Heart left ventricle (tissue), 16 donors: ENCODE data around the gene SENP8. TPM values are rescaled to one million over a fixed set of nuclear protein-coding genes. Genes with fewer than 3 reads are reported as not detected.
"Not testable (repeated sequence)": the region's sequence is repeated elsewhere in the genome, so short reads cannot be mapped to it uniquely, and the experiment has no call there.

Experiments used
- ATAC-seq, 4 donors: fragments of 200-7000 bp; cut with Tn5 transposase; one replicate each; pipeline ENCODE4 v1.9.1; 2020 to 2022; ENCODE audit warnings: moderate library complexity in 4 of 4, mild to moderate bottlenecking in 3 of 4, moderate number of reproducible peaks in 1 of 4
- DNase-seq, 5 donors: peaks; one replicate each; pipeline ENCODE4 v3.0.0-alpha.2; 2020
- H3K27ac ChIP-seq, 12 donors: fragments of 200-600 bp; sonication (generic) in 4 of 12; one replicate each; pipeline versions ENCODE4 v1.5.0 to v1.8.0; 2016 to 2022; ENCODE audit warnings: mild to moderate bottlenecking in 2 of 12
- H3K27me3 ChIP-seq, 9 donors: fragments of 200-600 bp; sonication (generic) in 2 of 9; one replicate each; pipeline versions ENCODE4 v1.5.1 to v1.8.0; 2016 to 2022; ENCODE audit warnings: mild to moderate bottlenecking in 3 of 9
- H3K36me3 ChIP-seq, 9 donors: fragments of 200-600 bp; sonication (generic) in 2 of 9; one replicate each; pipeline versions ENCODE4 v1.5.0 to v1.8.0; 2018 to 2022; ENCODE audit warnings: mild to moderate bottlenecking in 2 of 9
- H3K4me1 ChIP-seq, 12 donors: fragments of 200-600 bp; sonication (generic) in 4 of 12; one replicate each; pipeline versions ENCODE4 v1.5.0 to v1.8.0; 2016 to 2022; ENCODE audit warnings: mild to moderate bottlenecking in 3 of 12
- H3K4me3 ChIP-seq, 12 donors: fragments of 200-600 bp; sonication (generic) in 4 of 12; one replicate each; pipeline versions ENCODE4 v1.5.0 to v1.8.0; 2017 to 2022; ENCODE audit warnings: mild to moderate bottlenecking in 9 of 12, moderate library complexity in 4 of 12
- H3K9me3 ChIP-seq, 12 donors: fragments of 200-600 bp; sonication (generic) in 4 of 12; one replicate each; pipeline versions ENCODE4 v1.5.0 to v1.8.0; 2016 to 2022; ENCODE audit warnings: mild to moderate bottlenecking in 1 of 12
- CTCF ChIP-seq, 12 donors: fragments of 200-600 bp; sonication (generic) in 4 of 12; IDR thresholded peaks; one replicate each; pipeline versions ENCODE4 v1.5.0 to v1.8.0; 2018 to 2022; ENCODE audit warnings: antibody characterized with exemption in 12 of 12, mild to moderate bottlenecking in 5 of 12
- POLR2A ChIP-seq, 2 donors: fragments of 450-650 bp; IDR thresholded peaks; one replicate each; pipeline ENCODE4 v1.6.1; 2017; ENCODE audit warnings: antibody characterized with exemption in 2 of 2, mild to moderate bottlenecking in 2 of 2, moderate library complexity in 2 of 2
- WGBS, 4 donors: extraction: QIAGEN DNeasy Blood & Tissue Kit in 2 of 4; methylation state at CpG; one replicate each; pipeline versions ENCODE4 v1.1.5 to v1.1.7; 2013 to 2018; 5-methylcytosine and 5-hydroxymethylcytosine counted together
- intact Hi-C, 10 donors: fragments of 100-400 bp; cut with DNase I; formaldehyde crosslinking; loops; one replicate each; pipeline versions ENCODE4 v1.11.1 to v1.14.2; 2022
- polyA plus RNA-seq, 2 donors: library from polyadenylated mRNA; stranded (reverse); fragments of 200-250 nt; gene quantifications; one replicate each; pipeline ENCODE4 v1.2.3, GENCODE V29; 2013
- total RNA-seq, 9 donors: library from RNA; depleted of rRNA in 2 of 9; stranded (reverse); fragments of >200 nt in 2 of 9; fragmentation: NEBNext Ultra II Directional in 3 of 9; extraction: Animal tissue kit (Norgen Biotek cat#: 25700) in 3 of 9; gene quantifications; one replicate each; pipeline versions ENCODE4 v1.1.0 to v1.2.4, GENCODE V29; 2016 to 2023
- donor health status: ischemic (EF 13 %, LVEDD 7.1; RV severe dilation, severe dysfunction).
- donor health status: healthy with polysubstance abuse.
- donor health status: DM: no; HTN: yes; CAD: no.
- donor health status: DM: no; HTN: no; CAD: no.
- donor health status: ischemic (EF 25% LVEDD 6.9; RV normal size, moderate dysfunction).
- donor health status: ischemic (EF 25% LVEDD 5.7; RV mildly dilated, moderate dysfunction).
- donor health status: healthy.
- donor health status: DM: yes; HTN: yes; CAD: no.
- donor health status: ischemic (EF 35%, LVEDD 5.7; RV mildly dilated, moderate dysfunction).
- donor health status: nonischemic (EF 11% LVEDD 7.7; RV severe dilation, severe dysfunction).
- donor health status: DM: yes; HTN: yes; CAD: no.
- donor health status: PGD.
- donor health status: ischemic (EF 29% LVEDD 5.4; RV normal size, mild dysfunction).
- donor health status: nonischemic (EF 23%, LVEDD 6.1; RV moderate dilation, normal function).

SENP8 gene
- total and polyA plus RNA-seq, 11 donors = 2.1 to 7.6 (median 4.7) TPM

GRCh38 chr15:72096796-72097195 lies 21.4 kb upstream of the SENP8 start:
- intact Hi-C loops = no loop called here
- no peak overlapping the region for H3K27ac ChIP-seq
- peaks cover 0 to 7% (median 0%) of the 10 kb centered on the region in 9 donors for H3K36me3 ChIP-seq
- no peak overlapping the region for H3K4me3 ChIP-seq
- ATAC-seq (no peak), DNase-seq (no peak)
- H3K4me1 ChIP-seq = peaks cover 0 to 3% (median 0%) of the 10 kb centered on the region in 12 donors
- TF ChIP-seq CTCF (IDR thresholded peaks at IDR 0.05) (no peak), POLR2A (IDR thresholded peaks at IDR 0.05) (no peak)
- 71 to 87% (median 73%) methylated on average over 1 of the region's 1 CpG for WGBS, 4 donors
- H3K27me3 ChIP-seq = no peaks in the 10 kb centered on the region
- H3K9me3 ChIP-seq = peaks cover 0 to 5% (median 0%) of the 10 kb centered on the region in 12 donors

- no peak for TF ChIP-seq POLR2A (IDR thresholded peaks at IDR 0.05)
- TF ChIP-seq CTCF (IDR thresholded peaks at IDR 0.05) = no peak
- Histone ChIP-seq H3K4me3 (no peak overlapping the region), H3K27ac (no peak overlapping the region), H3K27me3 (no peaks in the 10 kb centered on the region), H3K4me1 (peaks cover 0 to 7% (median 0%) of the 10 kb centered on the region in 12 donors), H3K9me3 (peaks cover 0 to 5% (median 0%) of the 10 kb centered on the region in 12 donors), H3K36me3 (peaks cover 0 to 7% (median 0%) of the 10 kb centered on the region in 9 donors)
- DNase-seq (no peak), ATAC-seq (no peak)
- intact Hi-C loops = no loop called here
Observed at GRCh38 chr15:72098040-72098439, 20.2 kb upstream of the SENP8 start.

GRCh38 chr15:72099155-72099554 lies 19.0 kb upstream of the SENP8 start:
- peaks cover 0 to 7% (median 0%) of the 10 kb centered on the region in 9 donors for H3K36me3 ChIP-seq
- no peaks in the 10 kb centered on the region for H3K27me3 ChIP-seq
- peaks cover 0 to 5% (median 0%) of the 10 kb centered on the region in 12 donors for H3K9me3 ChIP-seq
- intact Hi-C loops = no loop called here
- no peak for TF ChIP-seq POLR2A (IDR thresholded peaks at IDR 0.05)
- no peak for TF ChIP-seq CTCF (IDR thresholded peaks at IDR 0.05)
- H3K4me1 ChIP-seq = peaks cover 0 to 17% (median 2%) of the 10 kb centered on the region in 12 donors
- no peak for DNase-seq
- WGBS, 4 donors = 72 to 98% (median 95%) methylated on average over 4 of the region's 4 CpGs
- H3K4me3 ChIP-seq = no peak overlapping the region
- ATAC-seq = no peak
- no peak overlapping the region for H3K27ac ChIP-seq

GRCh38 chr15:72100551-72100950 lies 17.7 kb upstream of the SENP8 start:
- DNase-seq, ATAC-seq, H3K9me3 ChIP-seq, H3K4me3 ChIP-seq, H3K36me3 ChIP-seq, H3K27me3 ChIP-seq, intact Hi-C loops, H3K27ac ChIP-seq: not testable (repeated sequence)
- peaks cover 0 to 19% (median 2%) of the 10 kb centered on the region in 12 donors for H3K4me1 ChIP-seq
- WGBS, 4 donors = 98 to 100% (median 98%) methylated on average over 2 to 28 of the region's 33 CpGs; no CpG with 5 or more reads in 1 of the 4 donors

GRCh38 chr15:72105111-72105510 lies 13.1 kb upstream of the SENP8 start:
- Histone ChIP-seq H3K4me3 (no peak overlapping the region), H3K27me3 (no peaks in the 10 kb centered on the region), H3K36me3 (no peaks in the 10 kb centered on the region), H3K4me1 (peaks cover 0 to 43% (median 8%) of the 10 kb centered on the region in 12 donors), H3K27ac (no peak overlapping the region), H3K9me3 (no peaks in the 10 kb centered on the region)
- intact Hi-C loops = no loop called here
- no peak for TF ChIP-seq POLR2A (IDR thresholded peaks at IDR 0.05)
- TF ChIP-seq CTCF (IDR thresholded peaks at IDR 0.05) = no peak
- ATAC-seq = no peak
- WGBS, 4 donors = 88 to 95% (median 91%) methylated on average over 3 of the region's 3 CpGs
- DNase-seq = no peak
